Mucosa of gallbladder (tissue), 1 donor: ENCODE data around the gene ASTL. TPM values are rescaled to one million over a fixed set of nuclear protein-coding genes. Genes with fewer than 3 reads are reported as not detected.
A peak's percentile ranks its signal among the peaks of the same experiment; 100 is the strongest.
"Not testable (repeated sequence)": the region's sequence is repeated elsewhere in the genome, so short reads cannot be mapped to it uniquely, and the experiment has no call there.

Source experiments
- DNase-seq: peaks from one replicate; pipeline ENCODE4 v3.0.0-alpha.2; 2020; ENCODE audit warnings: low spot score
- total RNA-seq: library from RNA; stranded (reverse); gene quantifications from one replicate; pipeline ENCODE4 v1.2.1, GENCODE V29; 2021
- donor health status: DM: no; HTN: no; CAD: no.

ASTL gene
- total RNA-seq, 1 donor from 2014 or later, result not detected

DNA sequence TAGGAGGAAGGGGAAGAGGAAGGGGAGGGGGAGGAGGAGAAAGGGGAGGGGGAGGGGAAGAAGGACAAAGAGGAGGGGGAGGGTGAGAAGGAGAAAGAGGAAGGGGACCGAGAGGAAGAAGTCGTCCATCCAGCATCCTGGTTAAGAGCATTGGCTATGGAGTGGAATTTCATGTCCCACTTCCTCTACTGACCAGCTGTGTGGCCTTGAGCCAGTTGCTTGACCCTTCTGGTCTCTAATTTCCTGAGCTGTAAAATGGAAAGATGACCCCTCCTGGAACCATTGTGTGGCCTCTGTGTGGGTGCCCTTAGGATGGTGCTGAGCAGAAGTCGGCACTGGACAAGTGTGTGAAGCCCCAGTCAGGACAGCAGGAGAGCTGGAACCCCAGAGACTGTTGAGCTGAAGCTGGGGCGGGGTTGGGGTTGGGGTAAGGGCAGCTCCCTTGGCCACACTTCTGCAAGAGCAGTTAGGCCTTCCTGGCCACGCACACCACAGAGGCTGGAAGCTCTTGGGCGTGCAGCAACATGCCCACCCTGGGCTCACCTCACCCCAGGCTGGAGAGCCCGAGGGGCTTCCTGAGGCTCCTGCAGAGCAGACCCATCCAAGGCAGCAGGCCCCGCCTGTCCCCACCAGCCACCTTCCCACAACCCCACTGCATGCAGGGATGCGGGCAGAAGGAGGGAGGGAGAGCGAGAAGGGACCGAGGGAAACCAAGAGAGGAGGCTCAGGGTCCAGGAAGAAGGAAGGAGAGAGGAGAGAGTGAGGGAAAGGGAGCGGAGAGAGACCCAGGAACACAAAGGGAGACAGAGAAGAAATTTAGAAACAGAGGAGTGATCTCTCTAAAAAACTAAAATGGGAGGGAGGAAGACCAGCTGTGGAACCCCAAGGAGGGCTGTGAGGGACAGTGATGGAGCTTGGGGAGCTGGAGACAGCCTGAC is 38.2 kb downstream of the ASTL start:
- no peak for DNase-seq

DNA sequence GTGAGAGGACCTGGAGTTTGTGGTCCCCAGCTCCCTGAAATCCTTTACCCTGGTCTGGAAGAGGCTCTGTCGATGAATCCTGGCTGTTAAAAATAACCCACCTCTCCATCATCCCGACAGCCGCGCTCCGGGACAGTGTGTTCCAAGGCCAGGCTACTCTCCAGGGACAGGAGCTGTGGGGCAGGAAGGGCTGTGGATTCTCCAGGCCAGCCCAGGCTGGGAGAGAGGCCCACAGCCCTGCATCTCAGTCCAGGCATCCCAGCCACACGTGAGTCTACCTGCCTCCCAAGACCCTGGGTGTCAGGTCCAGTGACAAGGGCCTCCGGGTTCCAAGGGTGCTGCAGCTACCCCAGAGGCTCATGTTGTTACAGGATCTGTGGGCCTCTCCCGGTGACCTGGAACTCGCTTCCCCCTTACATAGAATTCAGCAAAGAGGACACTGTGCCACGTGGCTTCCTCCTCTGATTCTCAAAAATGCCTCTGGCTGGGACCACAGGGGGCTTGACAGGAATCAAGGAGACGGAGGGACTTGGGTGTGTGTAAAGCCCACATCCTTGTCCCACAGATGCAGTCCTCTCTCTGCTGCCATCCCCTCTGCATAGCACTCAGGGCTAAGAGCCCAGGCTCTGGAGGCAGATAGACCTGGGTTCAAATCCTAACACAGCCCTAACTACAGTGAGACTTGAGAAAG is 39.3 kb downstream of the ASTL start:
- no peak for DNase-seq

DNA sequence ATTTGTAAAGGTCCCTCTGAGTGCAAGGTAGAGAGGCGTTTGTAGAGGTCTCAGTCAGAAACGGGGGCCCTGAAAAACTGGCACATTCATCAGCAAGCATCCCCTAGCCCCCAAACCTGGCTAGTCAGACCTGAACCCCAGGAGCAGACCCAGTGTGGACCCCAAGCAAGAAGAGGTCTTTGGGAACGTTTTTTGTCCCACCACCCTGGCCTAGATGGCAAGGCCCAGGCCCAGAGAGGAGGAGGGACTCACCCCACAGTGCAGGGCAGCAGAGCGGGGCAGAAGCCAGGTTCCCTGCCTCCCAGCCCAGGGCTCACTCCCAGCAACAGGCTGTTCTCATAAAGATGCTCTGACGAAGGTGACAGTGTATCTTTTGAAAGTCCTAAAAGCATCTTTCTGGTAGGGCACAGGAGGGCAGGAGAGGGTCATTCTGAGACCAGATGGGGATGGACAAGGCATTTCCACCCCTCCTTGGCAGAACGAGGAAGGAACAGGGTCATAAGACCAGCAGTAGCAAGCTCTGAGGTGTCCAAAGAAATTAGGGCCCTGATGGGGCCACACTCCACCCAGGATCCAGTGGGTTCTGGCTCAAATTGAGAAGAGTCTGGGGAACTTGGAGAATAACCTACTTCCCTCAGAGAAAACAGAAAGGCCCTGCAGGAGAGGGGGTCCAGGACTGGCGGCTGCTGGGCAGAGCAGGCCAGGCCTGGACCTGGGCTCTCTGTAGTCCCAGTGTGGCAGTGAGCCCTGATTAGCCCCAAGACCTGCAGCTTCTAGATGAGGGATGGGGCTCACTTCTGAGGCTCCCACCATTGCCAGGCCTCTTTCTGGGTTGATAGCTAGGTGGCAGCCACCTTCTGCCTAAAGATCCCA is 40.1 kb downstream of the ASTL start:
- no peak for DNase-seq

DNA sequence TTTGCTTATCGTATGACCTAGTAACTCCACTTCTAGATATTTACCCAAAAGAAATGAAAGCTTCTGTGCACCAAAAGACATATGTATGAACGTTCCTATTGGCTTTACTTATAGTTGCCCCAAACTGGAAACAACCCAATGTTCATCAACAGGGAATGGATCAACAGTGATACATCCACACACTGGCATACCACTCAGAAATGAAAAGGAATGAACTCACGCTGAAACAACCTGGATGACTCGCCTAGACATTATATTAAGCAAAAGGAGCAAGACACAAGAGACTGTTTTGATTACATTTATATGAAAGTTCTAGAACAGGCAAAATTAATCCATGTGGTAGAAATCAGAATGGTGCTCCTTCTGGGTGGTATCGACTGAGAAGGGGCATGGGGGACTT is 40.9 kb downstream of the ASTL start:
- DNase-seq, result no peak

DNA sequence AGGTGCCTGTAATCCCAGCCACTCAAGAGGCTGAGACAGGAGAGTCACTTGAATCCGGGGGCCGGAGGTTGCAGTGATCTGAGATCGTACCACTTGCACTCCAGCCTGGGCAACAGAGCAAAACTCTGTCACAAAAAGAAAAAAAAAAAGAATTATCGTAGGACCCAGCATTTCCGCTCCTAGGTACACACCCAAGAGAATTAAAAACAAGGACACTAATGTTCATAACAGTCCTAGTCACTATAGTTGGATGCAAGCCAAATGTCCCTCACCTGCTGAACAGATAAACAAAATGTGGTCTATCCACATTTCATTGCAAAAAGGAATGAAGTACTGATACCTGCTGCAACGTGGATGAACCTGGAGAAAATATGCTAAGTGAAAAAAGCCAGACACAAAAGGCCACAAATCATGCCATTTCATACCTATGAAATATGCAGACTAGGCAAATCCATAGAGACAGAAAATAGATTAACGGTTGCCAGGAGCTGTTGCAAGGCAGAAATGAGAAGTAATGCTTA is 43.1 kb downstream of the ASTL start:
- DNase-seq, result no peak

DNA sequence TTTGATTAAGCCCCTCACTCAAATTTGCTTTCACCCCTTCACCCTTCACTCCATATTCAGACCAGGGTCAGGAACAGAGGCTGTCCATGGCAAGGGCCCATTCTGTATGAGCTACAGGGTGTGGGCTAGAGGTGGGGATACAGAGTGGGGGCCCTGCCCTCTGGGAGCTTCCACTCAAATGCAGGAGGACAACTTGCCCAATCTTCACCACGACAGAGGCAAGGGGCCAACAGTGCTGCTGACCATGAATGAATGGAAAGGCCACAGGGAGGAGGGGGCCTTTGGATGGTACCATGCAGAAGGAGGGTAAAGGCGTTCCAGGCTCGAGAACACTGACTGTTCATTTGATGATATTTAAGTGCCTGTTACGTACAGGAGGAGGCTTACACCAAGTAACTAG is 44.8 kb downstream of the ASTL start:
- no peak for DNase-seq

DNA sequence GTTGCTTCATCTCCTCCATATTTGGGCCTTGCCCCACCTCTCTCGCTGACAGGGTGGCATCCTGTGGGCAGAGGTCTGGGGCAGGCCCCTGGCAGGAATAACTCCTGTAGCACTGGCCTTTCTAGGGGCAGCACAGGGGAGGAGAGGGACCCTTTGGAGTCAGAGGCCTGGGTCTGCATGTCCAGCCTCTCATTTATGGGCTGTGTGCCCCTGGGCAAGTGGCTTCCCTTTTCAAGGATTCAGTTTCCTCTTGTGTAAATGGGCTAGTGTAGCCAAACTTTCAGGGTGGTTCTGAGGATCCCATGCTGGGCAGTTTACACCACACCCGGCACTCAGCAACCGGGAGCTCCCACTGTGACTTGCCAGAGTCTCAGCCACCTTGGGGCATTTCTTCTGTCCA is 45.4 kb downstream of the ASTL start:
- DNase-seq, result no peak

DNA sequence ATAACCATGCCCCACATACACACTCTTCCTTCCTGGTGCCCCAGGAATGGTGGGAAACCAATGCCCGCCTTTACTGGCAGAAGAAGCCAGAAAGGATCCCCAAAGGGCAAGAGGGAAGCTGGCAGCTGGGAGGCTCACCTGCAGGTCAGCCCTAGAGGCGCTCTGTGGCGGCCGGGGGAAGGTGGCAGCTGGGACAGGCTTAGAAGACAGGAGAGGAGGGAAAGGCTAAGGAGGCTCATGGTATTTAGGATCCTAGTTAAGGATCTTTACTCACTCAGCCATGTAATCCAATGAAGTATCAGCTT is 45.8 kb downstream of the ASTL start:
- DNase-seq, result no peak

DNA sequence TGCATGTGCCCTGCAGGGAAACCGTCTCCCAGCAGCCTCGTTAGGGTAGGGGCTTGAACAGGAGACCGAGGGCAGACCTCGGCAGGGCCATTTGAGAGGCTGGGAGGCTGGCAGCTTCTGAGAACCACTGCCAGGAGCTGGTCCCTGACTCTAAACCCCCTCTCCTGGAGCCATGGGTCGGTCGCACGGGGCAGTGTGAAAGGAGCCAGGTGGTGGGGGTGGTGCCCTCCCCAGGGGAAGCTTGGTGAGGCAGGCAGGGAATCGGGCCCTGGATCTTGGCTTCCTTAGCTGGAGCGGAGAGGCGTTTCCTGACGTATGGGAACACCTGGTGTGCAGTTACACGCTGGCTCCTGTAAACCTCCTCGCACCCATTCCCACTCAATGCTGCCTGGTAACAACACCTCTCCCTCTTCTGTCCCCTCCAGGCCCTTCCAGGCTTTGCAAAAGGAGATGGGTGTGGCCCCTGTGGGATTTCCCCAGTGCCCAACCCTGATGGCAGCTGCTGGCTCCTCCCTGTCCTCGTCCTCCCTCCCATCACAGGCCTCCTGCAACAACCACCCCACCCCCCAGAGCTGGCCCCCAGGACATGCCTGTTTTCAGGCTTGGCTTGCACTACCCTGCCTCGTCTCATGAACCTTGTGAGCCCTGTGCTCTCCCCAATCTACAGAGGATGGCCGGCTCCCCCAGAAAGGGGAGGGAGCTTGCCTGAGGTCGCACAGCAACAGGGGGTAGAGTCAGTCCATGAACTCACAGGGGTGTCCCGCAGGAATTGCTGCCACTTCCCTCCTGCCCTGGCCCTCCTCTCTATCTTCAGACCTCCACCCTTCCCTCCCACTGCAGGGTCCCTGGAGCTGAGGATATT is 46.4 kb downstream of the ASTL start:
- no peak for DNase-seq

DNA sequence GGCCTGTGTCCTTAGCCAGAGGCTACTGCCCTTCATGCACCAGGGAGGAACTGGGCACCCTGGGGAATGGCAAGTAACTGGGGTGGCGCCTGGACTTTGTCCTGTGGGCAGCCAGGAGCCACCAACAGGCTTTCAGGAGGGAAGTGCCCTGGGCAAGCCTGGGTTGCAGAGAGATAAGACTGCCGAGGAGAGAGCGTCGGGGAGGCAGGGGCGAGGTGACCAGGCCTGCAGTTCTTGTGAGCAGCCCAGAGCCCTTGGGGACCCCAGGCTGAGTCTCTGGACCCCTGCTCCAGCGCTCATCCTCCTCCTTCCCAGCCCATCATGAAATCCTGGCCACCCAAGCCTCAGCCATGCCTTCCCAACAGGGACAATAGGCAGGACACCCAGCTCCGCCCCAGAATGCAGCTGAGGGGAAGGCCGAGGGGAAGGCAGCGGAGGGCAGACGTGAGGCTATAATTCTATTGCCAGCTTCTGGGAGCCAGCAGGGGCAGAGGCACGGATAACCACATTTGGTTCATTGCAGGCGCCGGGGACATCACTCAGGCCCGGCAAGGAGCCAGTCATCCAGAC is 47.1 kb downstream of the ASTL start:
- DNase-seq, result peak; percentile 72

DNA sequence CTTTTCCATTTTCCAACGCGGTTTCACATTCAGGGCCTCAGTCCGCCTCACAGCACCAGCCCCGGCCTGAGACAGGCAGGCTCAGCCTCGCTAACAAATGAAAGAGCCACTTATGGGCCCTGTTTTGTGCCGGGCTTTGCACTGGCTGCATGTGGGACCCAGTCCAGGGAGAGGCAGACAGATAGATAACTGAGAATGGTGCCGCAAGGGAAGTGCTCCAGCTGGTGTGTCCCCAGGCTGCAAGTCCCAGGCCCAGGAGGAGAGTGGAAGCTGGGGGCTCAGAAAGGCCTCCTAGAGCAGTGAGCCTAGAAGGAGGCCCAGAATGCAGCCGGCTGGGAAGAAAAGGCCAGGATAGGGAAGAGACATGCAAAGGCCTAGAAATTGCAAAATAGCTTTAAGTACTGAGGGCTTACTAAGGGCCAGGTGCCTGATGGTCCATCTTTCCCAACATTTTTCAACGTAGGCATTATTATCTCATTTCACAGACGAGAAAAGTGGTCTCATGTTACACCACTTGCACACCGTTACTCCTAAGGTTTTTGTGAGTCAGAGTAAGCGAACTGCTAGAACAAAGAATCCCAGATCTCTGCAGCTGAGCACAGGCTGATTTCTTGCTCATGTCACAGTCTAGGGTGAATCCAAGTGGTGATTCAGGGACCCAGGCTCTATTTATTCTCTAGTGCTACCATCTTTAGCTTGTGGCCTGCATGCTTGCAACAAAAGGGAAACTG is 47.9 kb downstream of the ASTL start:
- no peak for DNase-seq

DNA sequence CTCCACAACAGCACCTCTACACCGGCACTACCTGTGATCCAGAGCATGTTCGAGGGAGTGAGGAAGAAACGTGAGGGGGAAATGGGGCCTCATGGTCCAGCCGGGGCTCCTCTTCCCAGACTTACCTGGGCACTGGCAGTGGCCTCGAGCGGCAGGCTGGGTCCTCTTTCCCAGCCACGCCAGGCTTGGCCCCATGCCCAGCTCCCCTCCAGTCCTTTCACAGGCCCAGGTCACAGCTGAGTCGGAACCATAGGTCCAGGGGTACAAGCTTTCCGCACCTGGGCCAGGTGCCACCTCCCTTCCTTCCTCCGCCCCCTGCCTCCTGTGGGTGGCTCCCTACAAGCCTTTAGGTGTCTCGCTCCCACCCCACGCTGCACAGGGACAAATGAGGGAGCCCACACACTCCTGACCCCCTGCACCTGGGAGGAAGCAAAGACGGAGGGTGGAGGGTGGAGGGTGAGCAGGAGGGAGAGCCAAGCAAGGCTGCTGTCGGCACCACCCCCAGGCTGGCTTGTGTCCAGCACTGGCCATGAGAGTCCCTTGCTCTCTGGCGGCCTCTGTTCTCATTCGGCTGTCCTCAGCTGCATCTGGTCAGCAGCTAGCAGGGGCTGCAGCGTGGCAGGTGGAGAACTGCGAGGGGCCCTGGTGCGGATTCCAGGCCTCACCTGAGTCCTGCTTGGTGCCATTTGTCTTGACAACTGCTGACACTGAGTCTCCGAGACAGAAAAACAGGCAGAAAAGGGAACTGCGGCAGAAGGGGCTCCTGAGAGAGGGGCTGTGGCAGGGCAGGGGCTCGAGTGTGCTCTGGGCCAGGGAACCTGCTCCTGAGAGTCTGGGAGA is 48.7 kb downstream of the ASTL start:
- DNase-seq, result peak; percentile 28

DNA sequence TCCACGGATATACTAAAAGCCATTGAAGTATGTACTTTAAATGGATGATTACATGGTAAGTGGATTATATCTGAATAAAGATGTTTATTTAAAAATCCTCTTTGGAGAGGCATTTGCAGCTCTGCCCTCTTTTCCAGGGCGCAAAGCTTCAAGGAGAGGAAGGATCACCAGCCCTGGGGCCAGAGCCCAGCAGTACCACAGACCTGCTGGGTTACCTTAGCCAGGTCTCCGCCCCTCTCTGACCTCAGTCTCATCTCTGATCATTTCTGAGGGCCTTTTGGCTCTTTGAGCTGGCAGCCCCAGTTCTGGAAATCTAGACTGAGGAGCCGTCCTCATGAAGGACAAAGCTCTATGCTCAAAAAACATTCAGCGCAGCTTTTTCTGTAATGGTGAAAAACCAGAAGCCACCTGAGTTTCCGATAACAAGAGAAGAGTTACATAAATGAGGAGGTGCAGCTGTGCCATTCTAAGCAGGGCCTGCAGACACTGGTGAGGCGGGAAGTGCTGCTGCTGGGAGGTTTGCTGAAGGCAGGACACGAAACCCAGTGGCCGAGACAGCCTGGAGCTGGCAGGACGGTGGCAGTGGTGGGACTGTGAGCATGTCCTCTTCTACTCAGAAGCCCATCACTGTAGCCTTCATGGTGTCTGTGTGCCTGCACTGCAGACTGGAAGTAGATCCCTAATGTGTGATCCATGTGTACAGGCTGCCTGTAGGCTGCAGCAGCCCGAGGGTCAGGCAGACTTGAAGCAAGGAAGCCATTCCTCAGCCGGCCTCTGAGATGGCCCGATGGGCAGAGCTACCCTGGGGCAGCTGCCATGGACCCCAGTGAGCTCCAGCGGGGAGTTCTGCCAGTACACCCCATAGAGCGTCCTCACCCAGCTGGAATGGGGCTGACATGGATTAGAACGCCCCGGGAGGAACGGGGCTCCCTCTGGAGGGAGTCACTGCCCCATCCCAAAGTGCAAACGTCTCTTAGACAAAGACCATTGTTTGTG is 49.7 kb downstream of the ASTL start:
- DNase-seq, result no peak

DNA sequence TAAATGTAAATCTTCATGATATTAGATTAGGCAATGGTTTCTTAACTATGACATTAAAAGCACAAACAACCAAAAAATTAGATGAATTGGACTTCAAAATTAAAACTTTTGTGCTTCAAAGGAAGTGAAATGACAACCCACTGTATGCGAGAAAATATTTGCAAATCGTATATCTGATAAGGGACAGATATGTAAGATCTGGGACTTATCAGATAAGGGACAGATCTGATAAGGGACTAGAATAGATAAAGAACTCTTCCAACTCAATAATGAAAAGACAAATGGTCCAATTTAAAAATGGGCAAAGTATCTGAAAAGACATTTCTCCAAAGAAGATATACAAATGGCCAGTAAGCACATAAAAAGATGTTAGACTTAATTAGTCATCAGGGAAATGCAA is 51.2 kb downstream of the ASTL start:
- no peak for DNase-seq

DNA sequence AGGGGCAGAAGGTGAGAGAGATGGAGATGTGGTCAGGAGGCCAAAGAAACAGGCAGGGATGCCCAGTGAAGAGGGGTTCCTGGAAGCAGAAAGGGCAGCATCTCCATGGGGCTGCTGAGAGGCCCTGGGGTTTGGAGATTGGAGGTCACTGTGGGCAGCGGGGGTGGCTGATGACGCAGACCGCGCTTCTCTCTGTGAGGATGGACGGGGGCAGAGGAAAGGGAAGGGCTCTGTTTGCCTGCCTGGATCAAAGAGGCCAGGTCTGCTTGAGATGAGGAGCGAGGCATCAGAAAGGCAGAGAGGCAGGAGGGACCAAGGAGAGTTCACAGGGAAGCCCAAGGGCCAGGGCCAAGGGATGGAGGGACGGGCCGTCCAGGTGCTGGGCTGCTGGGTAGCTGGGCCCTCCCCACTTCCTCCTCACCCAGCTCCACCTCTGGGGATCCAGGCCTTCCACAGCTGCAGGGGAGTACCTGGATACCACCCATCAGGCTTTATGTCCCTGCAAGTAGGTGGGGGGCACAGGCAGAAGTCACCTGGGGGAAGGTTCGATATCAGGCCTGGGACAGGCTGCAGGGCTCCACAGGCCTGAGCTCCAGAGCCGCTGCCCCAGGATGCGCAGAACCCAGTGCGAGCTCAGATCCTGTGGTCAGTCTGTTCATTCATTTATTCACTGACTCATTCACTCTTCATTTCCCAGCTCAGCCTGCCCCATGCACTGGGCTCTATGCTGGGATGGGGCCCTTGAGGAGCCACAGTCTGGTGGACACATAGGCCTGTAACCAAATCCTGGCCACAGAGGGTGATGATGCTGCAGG is 52.6 kb downstream of the ASTL start:
- DNase-seq, result no peak

DNA sequence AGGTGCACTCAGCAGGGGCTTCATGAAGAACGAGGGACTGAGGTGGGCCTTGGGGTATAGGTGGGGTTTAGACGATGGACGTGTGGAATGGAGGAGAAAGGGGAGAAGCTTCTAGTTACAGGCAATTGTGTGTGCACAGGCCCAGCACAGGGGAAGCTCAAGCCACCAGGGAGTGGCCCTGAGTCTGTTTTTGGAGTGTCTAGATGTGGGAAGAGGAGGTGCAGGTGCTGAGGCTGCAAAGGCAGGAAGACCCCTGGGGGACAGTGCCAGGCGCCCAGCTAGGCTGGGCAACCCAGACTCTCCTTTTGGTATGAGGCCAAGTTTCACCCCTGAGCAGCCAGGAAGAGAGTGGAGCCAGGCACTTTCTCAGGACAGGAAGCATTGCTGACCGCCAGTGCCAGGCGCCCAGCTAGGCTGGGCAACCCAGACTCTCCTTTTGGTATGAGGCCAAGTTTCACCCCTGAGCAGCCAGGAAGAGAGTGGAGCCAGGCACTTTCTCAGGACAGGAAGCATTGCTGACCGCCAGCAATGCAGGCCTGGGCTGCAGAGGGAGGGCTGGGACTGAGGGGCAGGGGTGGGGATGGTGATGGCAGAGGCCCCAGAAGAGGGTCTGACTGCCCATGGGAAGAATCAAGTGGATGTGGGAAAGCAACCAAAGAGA is 53.3 kb downstream of the ASTL start:
- not testable (repeated sequence) for DNase-seq
